GM18507 (cell line): ENCODE results near the gene PRMT3.
"Not testable (repeated sequence)": the region's sequence is repeated elsewhere in the genome, so short reads cannot be mapped to it uniquely, and the experiment has no call there.

Source experiments
- DNase-seq: peaks from one replicate; pipeline ENCODE4 v3.0.0; 2011; ENCODE audit warnings: low read depth; ENCODE audit not compliant: insufficient read length; ENCODE audit errors: extremely low spot score
- FAIRE-seq: peaks from 2 replicates; lab custom pipeline; 2011; peaks lifted over from hg19 to GRCh38; lab: Jason Lieb, UNC

PRMT3 gene

GRCh38 chr11:20373147-20373546, 14.4 kb upstream of the PRMT3 start:
- no peak for FAIRE-seq
- DNase-seq = no peak

- DNase-seq = no peak
- no peak for FAIRE-seq
Measured at GRCh38 chr11:20373568-20374209, 13.8 kb upstream of the PRMT3 start.

- no peak for FAIRE-seq
- no peak for DNase-seq
Measured at GRCh38 chr11:20374741-20375300, 12.7 kb upstream of the PRMT3 start.

GRCh38 chr11:20376162-20376730, 11.3 kb upstream of the PRMT3 start:
- FAIRE-seq (no peak), DNase-seq (no peak)

GRCh38 chr11:20385996-20386395, 1.5 kb upstream of the PRMT3 start:
- FAIRE-seq, DNase-seq: not testable (repeated sequence)

GRCh38 chr11:20388096-20389055, 860 bp downstream of the PRMT3 start:
- FAIRE-seq (peak; percentile 38), DNase-seq (no peak)

GRCh38 chr11:20397281-20397680, 9.8 kb downstream of the PRMT3 start:
- FAIRE-seq (no peak), DNase-seq (no peak)

GRCh38 chr11:20399498-20399897, 12.0 kb downstream of the PRMT3 start:
- no peak for DNase-seq
- FAIRE-seq = no peak

GRCh38 chr11:20403059-20403458, 15.5 kb downstream of the PRMT3 start:
- no peak for DNase-seq
- no peak for FAIRE-seq

- FAIRE-seq = no peak
- no peak for DNase-seq
Measured at GRCh38 chr11:20406484-20406883, 19.0 kb downstream of the PRMT3 start.

GRCh38 chr11:20407344-20407743, 19.8 kb downstream of the PRMT3 start:
- FAIRE-seq (no peak), DNase-seq (no peak)

GRCh38 chr11:20415432-20415831, 27.9 kb downstream of the PRMT3 start:
- FAIRE-seq (no peak), DNase-seq (no peak)

- FAIRE-seq (no peak), DNase-seq (no peak)
Measured at GRCh38 chr11:20417771-20418170, 30.3 kb downstream of the PRMT3 start.

- FAIRE-seq (no peak), DNase-seq (no peak)
Measured at GRCh38 chr11:20421946-20422345, 34.4 kb downstream of the PRMT3 start.

GRCh38 chr11:20429216-20429615, 41.7 kb downstream of the PRMT3 start:
- FAIRE-seq = no peak

GRCh38 chr11:20438637-20439036, 51.1 kb downstream of the PRMT3 start:
- no peak for DNase-seq
- no peak for FAIRE-seq

More at GRCh38 chr11:20429216-20429615, 41.7 kb downstream of the PRMT3 start:
- no peak for DNase-seq

GRCh38 chr11:20443596-20443995, 56.1 kb downstream of the PRMT3 start:
- DNase-seq = no peak
- no peak for FAIRE-seq

- FAIRE-seq = no peak
- DNase-seq = no peak
Measured at GRCh38 chr11:20444535-20444934, 57.0 kb downstream of the PRMT3 start.

GRCh38 chr11:20448834-20449233, 61.3 kb downstream of the PRMT3 start:
- no peak for DNase-seq
- no peak for FAIRE-seq

- FAIRE-seq (no peak), DNase-seq (no peak)
Measured at GRCh38 chr11:20450829-20451228, 63.3 kb downstream of the PRMT3 start.
